Activated CD8-positive, alpha-beta memory T cell treated with anti-CD3 and anti-CD28 coated beads for 24 hours (primary cell): ENCODE results near the gene LENG8.
"Not testable (repeated sequence)": the region's sequence is repeated elsewhere in the genome, so short reads cannot be mapped to it uniquely, and the experiment has no call there.

Experiments
- DNase-seq: peaks from one replicate; pipeline ENCODE4 v3.0.0-alpha.2; 2020

The LENG8 gene

GRCh38 chr19:54462655-54463530 is 13.9 kb downstream of the LENG8 start:
- DNase-seq, result peak; percentile 89

- DNase-seq, result peak; percentile 95
These were observed 14.6 kb downstream of the LENG8 start, which contains the start of gene LENG9 for GRCh38 chr19:54463531-54464043. Gene LENG9 (minus strand): TSS chr19:54463778. CDS start chr19:54463526, 252 bp downstream.

- peak; percentile 88 for DNase-seq
These were observed 15.1 kb downstream of the LENG8 start for GRCh38 chr19:54464044-54464629.

DNA sequence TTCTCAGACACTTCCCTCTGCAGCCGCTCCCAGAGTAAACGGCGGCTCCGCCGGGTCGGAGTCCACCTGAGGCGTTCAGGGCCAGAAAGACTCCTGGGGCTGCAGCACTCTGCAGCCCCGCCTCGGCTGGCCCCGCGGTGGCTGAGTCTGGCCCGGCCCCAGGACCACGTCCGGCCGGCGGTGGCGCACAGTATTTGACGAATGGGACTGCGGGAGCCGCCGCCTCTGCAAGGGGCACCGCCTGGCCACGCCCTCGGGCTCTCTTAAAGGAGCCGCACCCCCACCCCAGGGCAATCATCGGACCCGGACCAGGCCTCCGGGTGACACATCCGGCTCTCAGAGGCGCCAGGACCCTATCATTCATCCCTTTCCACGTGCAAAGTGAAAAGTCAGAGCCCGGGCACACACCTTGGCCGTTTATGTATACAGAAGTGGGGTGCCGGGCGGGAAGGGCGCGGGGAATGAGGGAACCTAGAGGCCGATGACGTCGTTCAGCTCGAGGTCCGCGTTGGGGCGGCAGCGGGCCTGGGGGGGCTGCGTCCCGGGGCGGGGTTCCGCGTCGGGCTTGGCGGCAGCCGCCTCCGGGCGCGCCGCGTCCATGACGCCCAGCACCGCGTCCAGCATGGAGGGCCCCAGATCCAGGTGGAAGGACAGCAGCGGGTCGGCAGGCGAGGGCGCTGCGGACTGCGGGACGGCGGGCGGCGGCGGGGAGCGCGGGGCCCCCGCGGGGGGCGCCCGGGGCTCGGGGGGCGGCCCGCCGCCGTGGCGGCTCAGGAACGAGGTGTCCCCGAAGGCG is 15.8 kb downstream of the LENG8 start:
- DNase-seq, result peak; percentile 91

GRCh38 chr19:54465426-54466109 is 16.6 kb downstream of the LENG8 start:
- no peak for DNase-seq

DNA sequence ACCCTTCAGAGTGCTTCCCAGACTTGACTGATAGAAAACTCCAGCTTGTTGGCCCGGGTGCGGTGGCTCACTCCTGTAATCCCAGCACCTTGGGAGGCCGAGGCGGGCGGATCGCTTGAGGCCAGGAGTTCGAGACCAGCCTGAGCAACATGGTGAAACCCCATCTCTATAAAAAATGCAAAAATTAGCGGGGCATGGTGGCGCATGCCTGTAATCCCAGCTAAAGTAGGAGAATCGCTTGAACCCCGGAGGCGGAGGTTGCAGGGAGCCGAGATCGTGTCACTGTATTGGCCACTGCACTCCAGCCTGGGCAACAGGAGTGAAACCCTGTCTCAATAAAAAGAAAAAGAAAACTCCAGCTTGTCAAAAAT is 17.1 kb downstream of the LENG8 start:
- DNase-seq, result not testable (repeated sequence)

- DNase-seq, result no peak
These were observed 20.5 kb downstream of the LENG8 start for GRCh38 chr19:54469496-54469934.

- no peak for DNase-seq
These were observed 21.4 kb downstream of the LENG8 start for GRCh38 chr19:54470276-54470887.

DNA sequence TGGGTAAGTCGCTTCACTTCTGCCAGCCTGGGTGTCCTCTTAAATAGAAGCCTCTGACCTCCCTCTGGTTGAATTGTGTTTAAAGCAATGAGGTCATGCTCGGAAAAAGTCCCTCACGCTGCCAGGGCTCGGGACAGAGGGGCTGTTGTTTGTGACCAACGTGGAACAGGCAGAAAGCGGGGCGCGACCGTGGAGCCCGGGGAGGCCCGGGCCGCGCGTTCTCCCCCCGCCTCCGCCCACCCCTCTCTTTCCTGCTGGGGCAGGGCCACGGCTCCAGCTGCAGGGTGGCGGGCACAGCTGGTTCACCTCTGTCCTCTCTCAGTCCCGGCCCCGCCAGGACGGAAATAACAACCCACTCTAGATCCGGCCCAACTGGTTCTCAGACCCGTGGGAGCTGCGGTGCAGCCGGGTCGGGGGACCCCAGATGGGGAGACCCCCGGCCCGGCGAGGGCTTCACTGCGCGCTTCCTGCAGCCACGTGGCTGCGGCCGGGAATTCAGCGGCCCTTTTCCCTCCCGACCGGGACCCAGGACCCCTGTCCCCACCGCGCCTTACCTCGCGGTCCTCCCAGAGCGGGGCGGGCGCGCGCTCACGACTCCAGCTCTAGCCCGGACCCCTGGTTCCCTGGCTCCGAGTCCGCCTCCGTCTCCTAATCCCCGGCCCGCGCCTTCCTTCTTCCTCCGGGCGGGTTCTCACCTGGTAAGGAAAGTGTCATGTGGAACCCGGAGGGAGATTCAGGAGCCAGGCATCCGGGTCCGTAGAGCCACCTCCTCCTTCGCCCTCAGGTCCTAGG is 22.2 kb downstream of the LENG8 start:
- no peak for DNase-seq

DNA sequence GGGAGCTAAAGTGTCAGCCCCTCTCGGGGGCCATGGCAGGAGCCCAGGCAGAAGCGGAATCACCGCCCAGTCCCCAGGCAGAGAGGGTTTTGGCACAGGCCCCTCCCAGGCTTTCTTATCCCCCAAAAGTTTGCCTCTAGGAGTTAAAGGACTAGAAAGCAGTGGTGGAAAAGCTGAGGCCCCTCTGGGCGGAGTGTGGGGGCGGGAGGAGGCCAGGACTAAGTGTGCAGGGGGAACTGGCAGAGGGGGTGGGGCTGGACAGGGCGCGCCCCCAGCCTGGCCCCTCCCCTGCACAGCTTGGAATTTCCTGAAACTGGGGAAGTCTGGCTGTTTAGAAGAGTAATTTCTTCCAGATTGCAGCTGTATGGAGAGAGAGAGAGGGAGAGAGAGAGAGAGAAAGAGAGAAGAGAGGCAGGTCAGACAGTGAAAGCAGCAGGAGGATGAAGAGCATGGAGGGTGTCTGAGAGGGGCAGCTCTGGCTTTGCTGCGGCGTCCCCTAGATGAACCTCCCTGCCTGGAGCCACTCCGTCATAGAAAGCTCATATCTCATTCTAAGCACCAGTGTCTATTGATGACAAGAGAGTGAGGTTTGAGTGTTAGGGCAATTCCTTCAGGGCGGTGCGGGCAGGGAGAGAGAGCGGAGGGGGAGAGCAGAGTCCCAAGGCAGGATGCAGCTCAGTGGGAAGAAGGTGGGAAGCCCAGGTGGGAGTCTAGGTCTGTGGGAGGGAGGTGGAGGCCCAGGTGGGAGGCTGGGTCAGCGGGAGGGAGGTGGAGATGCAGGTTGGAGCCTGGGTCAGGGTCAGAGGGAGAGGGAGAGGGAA is 24.3 kb downstream of the LENG8 start, which contains the start of gene CDC42EP5:
CDC42EP5 (minus strand) TSS at position 226 of the 821 bp plus-strand sequence. CDS start 7,749 bp downstream, outside the sequence.
- no peak for DNase-seq

DNA sequence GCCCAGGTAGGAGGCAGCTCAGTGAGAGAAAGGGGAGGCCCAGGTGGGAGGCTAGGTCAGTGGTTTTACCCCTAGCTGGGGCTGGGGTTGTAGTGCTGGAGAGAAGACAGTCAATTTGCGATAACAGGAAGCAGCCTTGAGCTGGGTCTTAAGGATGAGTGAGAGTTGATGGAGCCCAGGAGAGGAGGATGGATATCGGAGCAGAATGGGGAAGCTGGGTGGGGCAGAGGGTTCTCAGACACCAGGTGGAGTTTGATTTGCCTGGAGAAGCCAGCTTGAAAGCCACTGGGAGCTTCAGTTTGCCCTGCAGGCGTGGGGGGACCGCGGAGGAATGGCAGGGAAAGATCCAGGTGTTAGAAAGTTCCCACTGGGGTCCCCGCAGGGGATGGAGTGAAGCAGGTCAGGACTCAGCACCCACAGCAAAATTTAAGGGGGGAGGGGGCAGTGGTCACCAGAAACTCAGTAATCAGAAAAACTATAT is 24.9 kb downstream of the LENG8 start:
- DNase-seq, result no peak

DNA sequence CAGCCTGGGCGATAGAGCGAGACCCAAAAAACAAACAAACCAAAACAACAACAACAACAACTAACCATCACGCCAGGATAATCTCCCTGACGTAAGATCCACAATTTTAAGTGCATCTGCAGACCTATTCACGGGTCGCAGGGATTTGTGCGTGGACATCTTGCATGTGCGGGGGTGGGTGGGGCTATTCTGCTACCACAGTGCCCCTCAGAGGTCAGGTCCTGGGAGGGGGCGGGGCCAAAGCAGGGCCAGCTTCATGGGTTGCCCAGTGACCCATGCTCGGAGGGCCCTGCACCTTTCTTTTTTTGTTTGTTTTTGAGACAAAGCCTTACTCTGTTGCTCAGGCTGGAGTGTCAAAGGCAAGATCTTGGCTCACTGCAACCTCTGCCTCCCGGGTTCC is 26.7 kb downstream of the LENG8 start:
- DNase-seq, result no peak

- no peak for DNase-seq
These were observed 28.7 kb downstream of the LENG8 start for GRCh38 chr19:54477650-54478049.

DNA sequence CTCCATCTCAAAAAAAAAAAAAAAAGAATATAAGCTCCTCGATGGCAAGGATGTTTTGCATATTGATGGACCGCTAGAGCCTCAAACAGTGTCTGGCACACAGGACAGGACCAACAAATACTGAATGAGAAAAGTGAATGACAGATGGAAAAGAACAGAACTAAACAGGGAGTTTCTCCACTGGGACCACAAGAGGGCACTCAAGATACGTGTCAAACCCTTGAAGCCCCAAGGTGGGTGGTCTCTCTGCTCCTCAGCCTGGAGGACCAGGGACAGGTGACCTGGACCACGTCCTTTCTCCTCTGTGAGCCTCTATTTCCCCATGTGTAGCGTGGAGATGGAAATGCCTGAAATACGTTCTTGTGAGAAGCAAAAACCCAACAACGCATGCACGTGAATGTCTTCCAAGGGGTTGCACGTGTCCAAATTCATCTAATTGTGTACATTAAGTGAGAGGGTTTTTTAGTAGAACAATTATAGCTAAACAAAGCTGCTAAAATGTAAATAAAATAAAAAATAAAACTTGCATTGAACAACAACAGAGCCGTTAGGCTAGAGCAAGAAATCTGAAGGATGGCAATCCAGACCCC is 29.8 kb downstream of the LENG8 start:
- no peak for DNase-seq

DNA sequence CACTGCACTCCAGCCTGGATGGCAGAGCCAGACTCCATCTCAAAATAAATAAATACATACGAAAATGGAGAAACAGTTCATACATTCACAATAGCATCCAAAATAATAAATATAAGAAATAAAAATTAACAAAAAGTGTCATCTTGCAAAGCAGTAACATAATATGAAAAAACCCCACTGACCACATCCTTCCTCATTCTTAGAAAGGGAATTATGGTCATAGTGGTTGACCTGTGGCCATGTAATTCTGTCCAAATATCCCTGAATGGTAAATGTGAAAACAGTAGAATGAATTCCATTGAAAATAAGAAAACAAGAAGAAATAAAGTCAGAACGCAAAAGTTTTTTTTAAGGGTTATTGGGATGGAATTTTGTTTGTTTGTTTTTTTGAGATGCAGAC is 31.1 kb downstream of the LENG8 start:
- no peak for DNase-seq

GRCh38 chr19:54481326-54481930 is 32.4 kb downstream of the LENG8 start:
- peak; percentile 70 for DNase-seq

DNA sequence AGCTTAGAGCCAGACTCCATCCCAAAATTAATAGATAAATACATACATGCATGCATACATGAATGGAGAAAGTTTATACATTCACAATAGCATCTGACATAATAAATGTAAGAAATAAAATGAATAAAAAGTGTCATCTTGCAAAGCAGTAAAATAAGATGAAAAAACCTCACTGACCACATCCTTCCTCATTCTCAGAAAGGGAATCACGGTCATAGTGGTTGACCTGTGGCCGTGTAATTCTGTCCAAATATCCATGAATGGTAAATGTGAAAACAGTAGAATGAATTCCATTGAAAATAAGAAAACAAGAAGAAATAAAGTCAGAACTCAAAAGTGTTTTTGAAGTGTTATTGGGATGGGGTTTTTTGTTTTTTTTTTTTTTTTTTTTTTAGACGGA is 33.9 kb downstream of the LENG8 start:
- DNase-seq, result no peak

DNA sequence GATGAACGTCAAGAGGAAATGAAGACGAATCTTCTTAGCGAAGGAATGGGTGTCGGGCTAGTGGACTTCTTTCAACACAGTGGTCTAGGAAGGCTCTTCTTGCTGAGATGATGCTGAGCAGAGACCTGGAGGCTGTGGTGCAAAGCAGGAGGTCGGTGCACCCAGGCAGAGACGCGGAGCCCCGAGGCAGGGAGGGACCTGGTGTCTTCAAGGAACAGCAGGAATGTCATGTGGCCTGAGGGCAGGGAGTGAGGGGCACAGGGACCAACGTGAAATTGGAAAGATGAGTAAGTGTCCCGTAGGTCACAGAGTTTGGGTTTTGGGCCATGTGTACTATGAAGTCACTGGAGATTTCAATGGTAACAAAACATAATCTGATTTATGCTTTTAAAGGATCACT is 35.5 kb downstream of the LENG8 start:
- no peak for DNase-seq

GRCh38 chr19:54485851-54486250 is 36.9 kb downstream of the LENG8 start:
- no peak for DNase-seq
